Ishikawa (cell line): ENCODE measurements around the gene COL15A1.

ENCODE experiments used
- CEBPB ChIP-seq: IDR thresholded peaks from 2 replicates; pipeline ENCODE4 v1.6.1; 2012
- CREB1 ChIP-seq: IDR thresholded peaks from 2 replicates; pipeline ENCODE4 v1.6.1; 2012; ENCODE audit warnings: low read depth
- EGR1 ChIP-seq: IDR thresholded peaks from 2 replicates; pipeline ENCODE4 v1.6.1; 2012
- EP300 ChIP-seq: IDR thresholded peaks from 2 replicates; pipeline ENCODE4 v1.6.1; 2012; ENCODE audit warnings: borderline replicate concordance
- FOXM1 ChIP-seq: IDR thresholded peaks from 2 replicates; pipeline ENCODE4 v1.6.1; 2012; ENCODE audit warnings: low read depth, borderline replicate concordance
- NFIC ChIP-seq: IDR thresholded peaks from 2 replicates; pipeline ENCODE4 v1.6.1; 2012
- RAD21 ChIP-seq: IDR thresholded peaks from 2 replicates; pipeline ENCODE4 v1.6.1; 2012; ENCODE audit warnings: low read depth
- TAF1 ChIP-seq: IDR thresholded peaks from 2 replicates; pipeline ENCODE4 v1.6.1; 2012; ENCODE audit warnings: low read depth, mild to moderate bottlenecking
- TCF12 ChIP-seq: IDR thresholded peaks from 2 replicates; pipeline ENCODE4 v1.6.1; 2012; ENCODE audit warnings: low read depth
- TEAD4 ChIP-seq: IDR thresholded peaks from 2 replicates; pipeline ENCODE4 v1.6.1; 2012
- YY1 ChIP-seq: IDR thresholded peaks from 2 replicates; pipeline ENCODE4 v1.6.1; 2012; ENCODE audit warnings: low read depth
- ZBTB7A ChIP-seq: IDR thresholded peaks from 2 replicates; pipeline ENCODE4 v1.6.1; 2012; ENCODE audit warnings: low read depth
- TF ChIP-seq, protein P1 (sequence below): IDR thresholded peaks from 2 replicates; pipeline ENCODE4 v1.6.1; 2012
- TF ChIP-seq, protein P2 (sequence below): IDR thresholded peaks from 2 replicates; pipeline ENCODE4 v1.6.1; 2012; ENCODE audit warnings: low read depth, mild to moderate bottlenecking
- TF ChIP-seq, protein P3 (sequence below): IDR thresholded peaks from 2 replicates; pipeline ENCODE4 v1.6.1; 2012

COL15A1 gene

DNA sequence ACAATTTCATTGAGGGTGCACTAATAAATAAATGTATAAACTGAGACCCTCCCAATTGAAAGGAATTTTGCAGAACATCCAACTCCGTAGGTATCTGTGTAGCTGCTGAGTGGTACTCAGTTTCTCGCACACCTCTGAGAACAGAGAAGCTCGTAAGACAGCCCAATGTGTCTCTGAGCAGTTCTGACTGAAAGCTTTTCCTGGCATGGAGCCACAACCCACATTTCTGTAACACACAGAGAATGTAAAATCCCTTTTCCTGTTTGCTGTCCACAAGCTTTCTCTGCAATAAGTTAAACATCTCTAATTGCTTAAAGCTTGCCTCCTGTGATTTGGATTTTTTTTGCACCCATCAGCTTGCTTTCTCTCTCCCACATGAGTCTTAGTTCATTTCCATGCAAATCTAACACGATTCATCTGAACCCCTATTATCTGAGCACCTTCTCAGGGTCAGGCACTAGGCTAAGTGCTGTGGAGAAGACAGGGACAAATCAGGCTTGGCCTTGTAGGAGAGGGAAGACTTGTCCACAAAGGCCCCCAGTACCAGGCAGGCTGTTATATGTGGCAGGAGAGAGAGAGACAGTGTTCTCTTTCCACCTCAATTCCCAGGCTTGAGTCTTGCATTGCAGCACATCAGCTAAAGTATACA lies 44.2 kb upstream of the COL15A1 start:
- TF ChIP-seq CREB1 (no peak), TEAD4 (no peak), NFIC (no peak), YY1 (no peak), CEBPB (no peak), RAD21 (no peak), EP300 (no peak), EGR1 (no peak), ZBTB7A (no peak), TAF1 (no peak)
- TF ChIP-seq, protein P1, sequence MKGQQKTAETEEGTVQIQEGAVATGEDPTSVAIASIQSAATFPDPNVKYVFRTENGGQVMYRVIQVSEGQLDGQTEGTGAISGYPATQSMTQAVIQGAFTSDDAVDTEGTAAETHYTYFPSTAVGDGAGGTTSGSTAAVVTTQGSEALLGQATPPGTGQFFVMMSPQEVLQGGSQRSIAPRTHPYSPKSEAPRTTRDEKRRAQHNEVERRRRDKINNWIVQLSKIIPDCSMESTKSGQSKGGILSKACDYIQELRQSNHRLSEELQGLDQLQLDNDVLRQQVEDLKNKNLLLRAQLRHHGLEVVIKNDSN, result no peak
- TF ChIP-seq, protein P2, sequence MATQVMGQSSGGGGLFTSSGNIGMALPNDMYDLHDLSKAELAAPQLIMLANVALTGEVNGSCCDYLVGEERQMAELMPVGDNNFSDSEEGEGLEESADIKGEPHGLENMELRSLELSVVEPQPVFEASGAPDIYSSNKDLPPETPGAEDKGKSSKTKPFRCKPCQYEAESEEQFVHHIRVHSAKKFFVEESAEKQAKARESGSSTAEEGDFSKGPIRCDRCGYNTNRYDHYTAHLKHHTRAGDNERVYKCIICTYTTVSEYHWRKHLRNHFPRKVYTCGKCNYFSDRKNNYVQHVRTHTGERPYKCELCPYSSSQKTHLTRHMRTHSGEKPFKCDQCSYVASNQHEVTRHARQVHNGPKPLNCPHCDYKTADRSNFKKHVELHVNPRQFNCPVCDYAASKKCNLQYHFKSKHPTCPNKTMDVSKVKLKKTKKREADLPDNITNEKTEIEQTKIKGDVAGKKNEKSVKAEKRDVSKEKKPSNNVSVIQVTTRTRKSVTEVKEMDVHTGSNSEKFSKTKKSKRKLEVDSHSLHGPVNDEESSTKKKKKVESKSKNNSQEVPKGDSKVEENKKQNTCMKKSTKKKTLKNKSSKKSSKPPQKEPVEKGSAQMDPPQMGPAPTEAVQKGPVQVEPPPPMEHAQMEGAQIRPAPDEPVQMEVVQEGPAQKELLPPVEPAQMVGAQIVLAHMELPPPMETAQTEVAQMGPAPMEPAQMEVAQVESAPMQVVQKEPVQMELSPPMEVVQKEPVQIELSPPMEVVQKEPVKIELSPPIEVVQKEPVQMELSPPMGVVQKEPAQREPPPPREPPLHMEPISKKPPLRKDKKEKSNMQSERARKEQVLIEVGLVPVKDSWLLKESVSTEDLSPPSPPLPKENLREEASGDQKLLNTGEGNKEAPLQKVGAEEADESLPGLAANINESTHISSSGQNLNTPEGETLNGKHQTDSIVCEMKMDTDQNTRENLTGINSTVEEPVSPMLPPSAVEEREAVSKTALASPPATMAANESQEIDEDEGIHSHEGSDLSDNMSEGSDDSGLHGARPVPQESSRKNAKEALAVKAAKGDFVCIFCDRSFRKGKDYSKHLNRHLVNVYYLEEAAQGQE, result no peak
- TF ChIP-seq, protein P3, sequence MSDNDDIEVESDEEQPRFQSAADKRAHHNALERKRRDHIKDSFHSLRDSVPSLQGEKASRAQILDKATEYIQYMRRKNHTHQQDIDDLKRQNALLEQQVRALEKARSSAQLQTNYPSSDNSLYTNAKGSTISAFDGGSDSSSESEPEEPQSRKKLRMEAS, result no peak

DNA sequence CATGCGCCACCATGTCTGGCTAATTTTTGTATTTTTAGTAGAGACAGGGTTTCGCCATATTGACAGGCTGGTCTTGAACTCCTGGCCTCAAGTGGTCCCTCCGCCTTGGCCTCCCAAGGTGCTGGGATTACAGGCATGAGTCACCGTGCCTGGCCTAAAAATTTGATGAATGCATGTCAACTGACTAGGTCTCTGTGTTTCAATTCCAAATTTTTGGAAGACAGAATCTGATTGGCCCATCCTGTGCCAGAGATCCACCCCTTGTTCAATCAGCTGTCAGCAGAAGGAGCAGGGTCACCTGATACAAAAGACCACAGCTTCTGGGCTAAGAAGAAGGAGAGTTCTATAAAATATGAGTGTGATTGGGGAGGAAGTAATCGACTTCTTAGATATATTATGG lies 43.5 kb upstream of the COL15A1 start:
- TF ChIP-seq CEBPB (no peak), TAF1 (no peak), EP300 (no peak), RAD21 (no peak)
- TF ChIP-seq, protein P2, result no peak
- TF ChIP-seq, protein P1, result no peak

DNA sequence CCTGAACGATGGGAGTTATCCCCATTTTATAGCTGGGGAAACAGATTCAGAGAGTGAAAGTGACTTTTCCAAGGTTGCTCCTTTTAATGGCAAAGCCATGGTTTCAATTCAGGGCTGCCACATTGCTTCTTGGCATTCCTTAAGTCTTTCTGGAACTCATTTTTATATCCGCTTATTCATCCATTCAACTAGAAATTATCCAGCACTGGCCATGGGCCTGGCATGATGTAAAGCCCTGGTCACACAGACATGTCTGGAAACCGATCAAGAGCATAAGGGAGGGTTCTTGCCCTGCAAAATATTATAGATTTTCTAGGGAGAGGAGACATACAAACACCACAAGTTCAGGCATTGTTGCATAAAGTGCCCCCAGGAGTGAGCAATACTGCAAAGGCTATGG lies 43.0 kb upstream of the COL15A1 start:
- no peak for TF ChIP-seq TCF12
- no peak for TF ChIP-seq FOXM1
- TF ChIP-seq, protein P2, result no peak
- TF ChIP-seq, protein P1, result no peak
- TF ChIP-seq RAD21, result no peak
- no peak for TF ChIP-seq ZBTB7A
- no peak for TF ChIP-seq CEBPB
- TF ChIP-seq, protein P3, result no peak
- no peak for TF ChIP-seq YY1
- TF ChIP-seq EGR1, result no peak

DNA sequence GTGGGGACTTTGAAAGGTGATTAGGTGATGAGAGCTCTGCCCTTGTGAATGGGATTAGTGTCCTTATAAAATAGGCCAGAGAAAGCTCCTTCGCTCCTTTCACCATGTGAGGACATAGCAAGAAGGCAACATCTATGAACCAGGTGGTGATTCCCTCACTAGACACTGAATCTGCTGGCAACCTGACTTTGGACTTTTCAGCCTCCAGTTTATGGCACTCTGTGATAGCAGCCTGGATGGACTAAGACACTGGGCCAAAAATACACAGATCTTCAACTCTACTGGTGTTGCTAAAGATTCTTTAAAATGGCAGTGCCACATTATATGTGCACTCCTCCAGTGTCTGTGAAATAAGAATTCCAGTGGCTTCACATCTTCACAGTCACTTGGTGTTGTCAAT lies 41.2 kb upstream of the COL15A1 start:
- TF ChIP-seq, protein P2, result no peak
- TF ChIP-seq EP300 (no peak), TEAD4 (no peak), TCF12 (no peak), YY1 (no peak), CEBPB (no peak), TAF1 (no peak)
- TF ChIP-seq, protein P1, result no peak
- TF ChIP-seq, protein P3, result no peak
